Measurements from ENCODE around the gene ARHGDIA.

GRCh38 chr17:81865358-81865732, 5.8 kb downstream of the ARHGDIA start:
- TF ChIP-seq EZH2 (IDR thresholded peaks at IDR 0.05; ENCODE audit: borderline replicate concordance) (no peak), CTCF (IDR thresholded peaks at IDR 0.05; ENCODE audit: poor library complexity) (no peak)

All from hepatocyte (in vitro differentiated cells).